Stimulated activated CD8-positive, alpha-beta memory T cell treated with anti-CD3 and anti-CD28 coated beads, Interleukin-15, amount 100 ng/mL, for 24 hours (primary cell): ENCODE measurements around the gene LDLRAD1.
A peak's percentile ranks its signal among the peaks of the same experiment; 100 is the strongest.
"Not testable (repeated sequence)": the region's sequence is repeated elsewhere in the genome, so short reads cannot be mapped to it uniquely, and the experiment has no call there.

ENCODE experiments used
- DNase-seq: peaks from one replicate; pipeline ENCODE4 v3.0.0-alpha.2; 2020; ENCODE audit warnings: low read depth

Gene LDLRAD1, protein sequence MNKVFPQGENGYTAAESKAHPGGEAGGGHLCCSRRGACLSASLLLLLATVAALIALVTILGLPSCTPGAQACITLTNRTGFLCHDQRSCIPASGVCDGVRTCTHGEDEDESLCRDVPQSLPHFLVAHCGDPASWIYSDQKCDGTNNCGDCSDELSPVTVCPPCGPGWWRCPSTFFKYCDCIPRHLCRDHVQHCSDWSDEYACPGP

DNA sequence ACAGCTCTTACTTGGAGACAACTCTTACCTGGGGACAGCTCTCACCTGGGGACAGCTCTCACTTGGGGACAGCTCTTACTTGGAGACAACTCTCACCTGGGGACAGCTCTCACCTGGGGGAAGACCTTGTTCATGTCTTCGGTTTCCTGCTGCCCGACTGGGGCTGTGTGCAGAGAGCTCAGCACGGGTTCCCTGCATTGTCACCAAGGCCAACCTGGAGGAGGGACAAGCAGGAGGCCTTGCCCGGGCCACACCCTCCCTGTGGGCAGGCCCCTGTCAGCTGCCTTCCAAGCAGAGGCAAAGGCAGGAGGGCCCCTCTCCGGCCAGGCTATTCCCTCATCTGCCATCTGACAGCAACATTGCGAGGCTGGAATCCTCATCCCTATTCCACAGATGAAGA, at the start of gene LDLRAD1:
TSS of gene LDLRAD1 (minus strand) at position 208 of the 400 bp plus-strand sequence. CDS start at position 134, 74 bp downstream.
- DNase-seq, result no peak

DNA sequence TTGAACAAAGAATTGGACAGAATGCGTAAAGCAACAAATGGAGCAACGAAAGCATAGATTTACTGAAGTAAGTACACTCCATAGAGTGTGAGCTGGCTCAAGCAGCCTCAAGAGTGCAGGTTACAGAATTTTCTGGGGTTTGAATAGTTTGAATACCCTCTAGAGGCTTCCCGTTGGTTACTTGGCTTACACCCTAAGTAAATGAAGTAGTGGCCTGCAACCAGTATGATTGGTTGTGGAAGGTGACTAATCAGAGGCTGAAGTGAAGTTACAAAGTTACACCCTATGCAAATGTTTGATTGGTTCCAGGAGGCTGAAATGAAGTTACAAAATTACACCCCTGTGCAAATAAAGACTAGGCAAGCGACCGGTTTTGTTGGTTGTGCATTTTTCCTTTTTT, 46.3 kb upstream of the LDLRAD1 start:
- DNase-seq, result no peak

DNA sequence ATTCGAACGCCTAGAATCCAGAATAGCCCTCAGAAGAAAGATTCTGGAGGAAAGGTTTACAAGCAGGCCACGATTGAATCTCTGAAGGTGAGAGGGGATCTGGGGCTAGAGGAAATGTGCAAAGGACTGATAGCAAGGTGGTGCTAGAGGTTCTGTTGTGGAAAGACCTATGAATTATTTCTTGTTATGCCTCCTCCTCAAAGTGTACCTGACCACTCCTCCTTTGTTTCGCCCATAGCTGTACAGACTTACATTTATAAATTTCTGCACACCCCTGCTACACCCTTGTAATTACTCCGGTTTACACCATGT, 36.4 kb upstream of the LDLRAD1 start:
- no peak for DNase-seq

DNA sequence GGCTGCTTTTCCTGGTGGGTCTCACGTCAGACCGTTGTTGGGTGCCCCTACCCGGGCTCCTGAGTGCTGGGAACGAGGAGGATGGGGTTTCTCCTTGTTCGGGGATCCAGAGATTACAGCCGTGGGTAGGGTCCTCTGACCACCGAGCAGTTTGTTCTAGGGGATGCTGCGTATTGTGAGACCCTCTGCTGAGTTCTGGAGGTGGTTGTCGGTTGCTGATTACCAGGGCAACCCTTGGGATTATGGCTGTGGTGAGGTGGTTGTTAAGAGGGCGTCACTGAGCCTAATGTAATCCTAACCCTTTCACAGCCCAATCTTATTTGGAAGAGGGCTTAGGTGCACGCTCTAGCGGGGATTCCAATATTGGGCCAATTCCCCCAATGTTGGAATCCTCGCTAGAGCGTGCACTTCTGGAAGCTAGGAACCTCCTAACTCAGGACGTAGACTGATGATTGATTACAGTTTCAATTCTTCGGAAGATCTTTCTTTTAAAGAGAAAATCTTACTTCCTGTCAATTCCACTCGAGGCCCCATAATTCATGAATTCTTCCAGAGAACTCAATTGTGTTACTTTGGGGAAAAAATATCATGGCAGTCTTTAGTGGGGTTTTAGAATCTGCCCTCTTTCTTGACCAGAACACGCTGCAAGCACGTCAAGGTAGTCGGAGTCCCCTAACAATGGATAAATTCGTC, 35.9 kb upstream of the LDLRAD1 start:
- no peak for DNase-seq

DNA sequence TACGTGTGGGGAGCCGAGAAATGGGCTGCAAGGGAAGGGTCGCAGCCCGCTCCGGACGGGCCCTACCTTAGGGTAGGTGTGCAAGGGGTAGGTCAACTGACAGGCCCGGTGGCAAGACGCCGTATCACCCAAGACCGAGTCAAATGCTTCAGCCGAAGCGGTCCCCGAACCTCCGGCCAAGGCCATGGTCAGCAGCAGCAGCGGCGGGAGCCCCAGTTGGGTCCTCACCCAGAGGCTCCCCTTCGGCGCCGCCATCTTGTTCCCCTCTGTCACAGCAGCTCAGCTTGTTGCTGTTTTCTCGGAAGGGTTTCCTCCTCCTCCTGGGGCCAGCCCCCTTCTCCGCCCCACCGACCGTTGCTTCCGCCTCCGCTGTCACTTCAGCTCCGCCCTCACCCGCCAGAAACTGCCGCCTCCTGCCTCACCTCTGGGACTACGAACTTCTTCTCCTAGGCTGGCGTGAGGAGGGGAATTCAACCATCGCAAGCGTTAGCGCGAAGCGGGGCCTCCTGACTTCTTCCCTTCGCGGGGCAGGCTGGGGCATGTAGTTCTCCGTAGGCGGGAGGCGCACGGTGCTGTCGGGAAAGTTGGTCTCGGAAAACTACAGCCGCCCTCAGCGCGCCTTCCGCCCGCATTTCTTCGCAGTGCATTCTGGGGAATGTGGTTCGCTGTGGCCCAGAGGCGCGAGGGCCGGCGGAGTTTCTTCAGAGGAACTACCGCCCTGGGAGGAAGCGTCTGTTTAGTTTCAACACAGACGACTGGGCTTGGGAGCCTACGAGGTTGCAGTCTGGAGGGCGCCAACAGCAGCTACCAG, 35.2 kb upstream of the LDLRAD1 start, which contains the start of the genes TCEANC2 and TMEM59:
TSS of gene TCEANC2 (plus strand) at position 675 of the 811 bp plus-strand sequence. CDS start 815 bp downstream, outside the sequence.
TSS of gene TMEM59 (minus strand) at position 271 of the 811 bp plus-strand sequence. CDS start at position 255, 16 bp downstream.
- DNase-seq, result peak; percentile 85

DNA sequence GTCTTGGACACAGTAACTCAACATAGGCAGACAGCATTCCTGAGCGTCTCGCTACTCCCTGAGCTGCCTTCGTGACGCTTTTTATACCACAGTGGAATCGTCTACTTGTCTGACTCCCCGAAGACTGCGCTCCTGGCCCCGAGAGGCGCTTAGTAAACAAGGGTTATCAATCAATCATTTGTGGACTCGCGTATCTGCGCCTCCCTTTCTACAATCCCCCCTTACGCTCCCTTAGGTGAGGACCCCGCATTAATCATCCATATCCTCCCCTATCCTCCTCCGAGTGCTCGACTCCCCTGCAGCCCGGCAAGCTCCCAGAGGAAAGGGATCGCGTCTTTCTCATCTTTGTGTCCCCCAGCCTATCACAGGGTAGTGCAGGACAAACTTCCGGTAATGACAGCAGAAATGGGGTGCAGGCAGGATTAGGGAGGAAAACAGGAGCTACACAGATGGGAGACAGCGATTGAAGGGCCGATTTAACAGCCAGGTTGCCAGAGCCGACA, 34.5 kb upstream of the LDLRAD1 start:
- DNase-seq, result no peak

DNA sequence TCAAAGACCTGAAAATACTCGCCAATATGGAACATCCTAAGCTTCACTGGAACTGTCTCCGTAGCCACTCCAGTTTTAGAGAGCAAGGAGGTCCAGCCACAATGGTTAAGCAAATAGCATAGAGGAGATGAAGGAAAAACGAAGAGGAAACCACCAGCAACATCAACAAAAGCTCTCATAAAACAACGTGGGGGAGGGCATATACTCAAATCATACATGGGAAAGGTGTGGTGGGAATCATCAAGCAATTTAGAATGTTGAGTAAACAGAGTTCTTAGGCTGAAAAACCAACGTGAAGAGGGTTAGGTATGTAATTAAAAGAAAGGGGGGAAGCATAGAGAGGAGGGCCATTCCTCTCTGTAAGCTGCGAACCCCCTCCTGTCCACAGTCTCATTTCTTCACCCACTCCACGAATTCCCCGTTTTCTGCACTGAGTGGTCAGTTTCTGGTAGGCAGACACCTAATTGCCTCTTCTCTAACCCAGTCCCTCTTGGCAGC, 34.0 kb upstream of the LDLRAD1 start:
- DNase-seq, result no peak

DNA sequence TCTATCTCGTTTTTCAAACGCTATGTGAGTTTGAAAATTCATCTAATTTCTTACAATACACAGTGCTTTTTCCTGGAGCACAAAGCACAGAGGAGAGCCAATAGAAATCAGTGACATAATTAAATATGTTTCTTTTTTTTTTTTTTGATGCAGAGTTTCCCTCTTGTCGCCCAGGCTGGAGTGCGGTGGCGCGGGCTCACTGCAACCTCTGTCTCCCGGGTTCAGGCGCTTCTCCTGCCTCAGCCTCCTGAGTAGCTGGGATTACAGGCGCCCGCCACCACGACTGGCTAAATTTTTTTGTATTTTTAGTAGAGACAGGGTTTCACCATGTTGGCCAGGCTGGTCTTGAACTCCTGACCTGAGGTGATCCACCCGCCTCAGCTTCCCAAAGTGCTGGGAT, 32.4 kb upstream of the LDLRAD1 start:
- not testable (repeated sequence) for DNase-seq

DNA sequence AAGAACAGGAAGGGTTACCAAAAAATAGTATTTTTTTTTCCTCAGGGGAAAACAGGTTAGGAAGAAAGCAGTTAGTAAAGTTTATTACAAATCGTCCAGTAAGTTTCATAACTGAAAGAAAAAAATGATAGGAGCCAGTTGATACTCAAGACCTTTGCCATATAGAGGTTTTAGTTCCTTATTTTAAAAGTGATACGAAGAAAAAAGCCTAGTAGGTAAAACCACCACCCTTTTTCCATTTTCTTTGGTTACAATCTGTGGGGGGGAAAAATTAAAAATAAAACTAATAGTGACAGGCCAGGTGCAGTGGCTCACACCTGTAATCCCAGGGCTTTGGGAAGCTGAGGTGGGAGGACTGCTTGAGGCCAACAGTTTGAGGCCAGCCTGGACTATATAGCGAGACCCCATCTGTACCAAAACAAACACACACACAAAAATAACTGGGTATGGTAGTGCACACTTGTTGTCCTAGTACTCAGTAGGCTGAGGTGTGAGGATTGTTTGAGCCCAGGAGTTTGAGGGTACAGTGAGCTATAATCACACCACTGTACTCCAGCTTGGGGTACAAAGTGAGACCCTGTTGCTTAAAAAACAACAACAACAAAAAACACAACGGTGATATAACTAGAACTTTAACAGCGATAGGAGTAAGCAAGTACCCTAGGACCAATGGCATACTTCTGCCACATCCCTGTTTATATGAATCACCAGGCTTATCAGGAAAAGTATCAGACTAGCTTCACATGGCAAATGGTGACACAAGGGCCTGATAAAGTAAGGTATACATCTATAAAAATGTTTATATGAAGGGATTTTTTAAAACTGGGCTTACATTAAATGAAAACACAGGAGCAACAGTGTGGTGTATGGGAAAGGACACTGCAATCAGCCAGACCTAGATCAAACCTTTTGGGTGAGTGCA, 29.7 kb upstream of the LDLRAD1 start:
- DNase-seq, result no peak

DNA sequence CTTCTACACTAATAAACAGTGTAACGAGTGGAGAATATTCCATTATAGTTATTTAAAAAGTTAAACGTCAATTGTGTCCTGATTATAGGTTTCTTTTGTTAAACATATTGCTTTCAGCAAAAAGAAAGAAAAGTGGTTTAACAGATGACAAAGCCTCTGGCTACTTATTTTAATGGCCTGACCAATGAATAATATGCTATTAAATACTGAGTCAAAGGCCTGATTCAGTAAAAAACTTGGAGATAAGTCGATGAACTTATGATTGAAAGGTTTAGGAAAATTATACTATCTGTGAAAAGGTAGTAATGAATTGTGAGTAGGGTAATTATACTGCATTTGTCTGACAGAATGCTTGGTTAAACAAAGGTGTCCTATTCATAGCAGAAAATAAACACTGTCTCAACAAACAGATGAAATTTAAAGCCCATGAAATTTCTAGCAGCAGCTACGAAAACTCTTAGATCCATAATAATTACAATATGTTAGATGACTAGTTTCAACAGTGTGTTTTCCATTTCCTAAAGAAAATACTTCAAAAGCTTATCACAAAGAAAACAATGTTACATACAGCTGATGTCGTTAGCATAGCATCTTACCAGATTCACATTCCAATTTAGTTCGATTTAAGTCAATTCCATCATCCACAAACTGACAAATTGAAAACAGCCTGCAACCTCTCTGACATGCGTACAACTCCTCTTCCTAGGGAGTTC, 28.8 kb upstream of the LDLRAD1 start:
- no peak for DNase-seq

DNA sequence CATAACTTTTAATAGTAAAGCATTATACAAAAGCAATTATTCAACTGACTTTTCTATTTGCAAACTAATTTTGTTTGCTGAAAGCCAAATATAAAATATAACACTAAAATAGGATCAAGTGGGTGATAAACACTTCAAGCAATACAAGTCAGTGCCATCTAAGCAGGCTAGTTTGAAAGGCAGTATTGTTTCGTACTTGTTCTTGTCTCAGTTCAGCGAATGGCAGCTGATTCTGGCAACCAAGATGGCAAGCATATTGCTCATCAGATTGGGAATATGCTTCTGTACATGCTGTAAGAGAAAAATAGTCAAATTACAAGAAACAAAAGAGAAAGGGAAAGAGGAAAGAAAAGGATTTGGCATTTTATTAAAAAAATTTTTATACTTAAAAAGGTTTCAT, 27.5 kb upstream of the LDLRAD1 start:
- no peak for DNase-seq

DNA sequence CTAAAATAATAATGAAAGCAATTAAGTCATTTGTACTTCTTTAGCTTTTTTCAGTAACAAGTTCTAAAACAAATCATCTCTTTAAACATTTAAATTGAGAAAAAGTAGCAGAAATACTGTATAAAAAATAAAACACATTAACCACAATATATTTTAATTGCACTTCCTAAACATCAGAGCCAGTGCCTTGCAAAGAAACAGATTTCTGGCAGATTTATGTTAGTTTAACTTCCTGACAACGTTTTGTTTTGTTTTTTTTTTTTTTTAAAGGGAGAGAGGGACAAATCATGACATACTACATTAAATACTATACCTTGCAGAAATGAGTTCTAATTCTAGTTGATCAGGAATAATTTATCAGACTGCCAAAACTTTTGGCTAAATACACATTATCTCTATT, 23.8 kb upstream of the LDLRAD1 start:
- DNase-seq, result no peak

DNA sequence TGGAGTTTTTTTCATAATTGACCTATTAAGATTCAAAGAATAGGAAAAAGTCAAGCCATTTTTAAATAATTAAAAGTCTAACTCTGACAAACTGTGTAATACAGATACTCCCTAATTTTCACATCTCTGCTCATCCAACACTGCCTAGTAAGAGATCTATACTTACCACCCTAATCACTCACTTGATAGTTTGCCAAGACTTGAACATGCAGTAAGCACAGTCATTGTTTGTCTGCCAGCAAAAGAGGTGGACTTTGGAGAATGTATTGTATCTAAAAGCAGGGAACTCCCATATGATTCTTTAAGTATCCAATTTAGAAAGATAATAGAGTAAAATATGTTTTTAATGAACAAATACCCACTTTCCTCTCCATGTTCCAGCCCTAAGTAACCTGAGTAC, 19.5 kb upstream of the LDLRAD1 start:
- no peak for DNase-seq

DNA sequence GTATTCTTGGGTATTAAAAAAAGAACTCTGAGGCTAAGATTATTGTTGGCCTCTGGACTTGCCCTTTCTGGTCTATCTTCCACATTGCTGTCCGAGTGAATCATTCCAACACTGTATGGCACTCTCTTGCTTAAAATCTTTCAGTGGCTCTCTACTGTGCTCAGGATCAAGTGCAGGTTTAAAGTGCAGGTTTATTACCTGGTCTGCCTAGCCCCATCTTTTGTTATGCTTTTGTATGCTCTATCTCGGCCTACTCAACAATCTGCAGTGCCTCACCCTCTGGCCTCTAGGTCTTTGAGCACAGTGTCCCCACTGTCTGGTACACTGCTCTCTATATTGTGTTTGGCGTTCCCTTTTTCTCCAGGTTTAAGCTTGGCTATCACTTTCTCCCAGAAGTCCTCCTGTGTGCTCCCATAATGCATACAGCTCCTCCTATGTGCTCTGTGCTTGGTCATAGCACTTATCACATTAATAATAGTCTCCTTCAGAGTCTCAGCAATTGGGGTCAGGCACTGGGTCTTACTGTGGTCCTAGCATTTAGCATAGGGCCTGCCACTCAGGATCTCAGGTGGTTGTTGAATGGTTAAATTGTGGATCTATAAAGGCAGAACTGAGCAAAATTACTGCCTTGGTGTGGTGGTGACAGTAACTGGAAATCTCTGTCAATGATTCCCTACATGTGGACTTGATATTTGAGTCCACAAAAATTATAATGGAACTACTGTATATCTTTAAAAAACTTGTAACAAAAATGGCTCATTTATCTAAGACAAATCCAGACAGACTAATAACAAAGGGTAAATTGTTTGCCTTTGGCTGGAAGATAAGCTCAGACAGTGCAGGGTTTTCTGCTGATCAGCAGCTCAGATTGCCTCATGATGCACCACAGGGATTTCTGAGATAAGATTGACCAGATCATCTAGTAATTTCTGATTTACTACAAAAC, 10.6 kb upstream of the LDLRAD1 start:
- no peak for DNase-seq

DNA sequence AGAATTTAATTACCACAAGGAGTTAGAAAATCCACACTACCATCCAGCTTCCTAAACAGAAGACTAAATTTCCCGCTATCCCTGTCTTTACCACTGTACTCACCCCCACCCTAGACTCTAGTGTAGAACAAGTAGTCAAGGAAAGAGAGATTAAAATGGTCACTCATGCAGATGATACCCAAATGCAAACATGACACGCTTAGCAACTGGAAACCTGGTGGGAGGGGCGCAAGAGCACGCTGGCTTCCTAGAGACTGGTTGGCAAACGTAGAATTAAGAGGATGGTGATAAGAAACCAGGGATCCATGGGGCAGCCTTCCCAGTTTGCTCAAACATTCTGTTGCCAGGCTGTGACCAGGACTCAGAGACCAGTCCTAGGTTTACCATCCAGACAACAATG, 9.9 kb upstream of the LDLRAD1 start:
- DNase-seq, result no peak

DNA sequence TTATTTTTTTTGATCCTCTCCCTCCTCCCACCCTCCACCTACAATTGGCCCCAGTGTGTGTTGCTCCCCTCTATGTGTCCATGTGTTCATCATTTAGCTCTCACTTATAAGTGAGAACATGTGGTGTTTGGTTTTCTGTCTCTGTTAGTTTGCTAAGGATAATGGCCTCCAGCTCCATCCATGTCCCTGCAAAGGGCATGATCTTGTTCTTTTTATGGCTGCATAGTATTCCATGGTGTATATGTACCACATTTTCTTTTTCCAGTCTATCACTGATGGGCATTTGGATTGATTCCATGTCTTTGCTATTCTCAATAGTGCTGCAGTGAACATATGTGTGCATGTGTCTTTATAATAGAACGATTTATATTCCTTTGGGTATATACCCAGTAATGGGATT, 6.8 kb upstream of the LDLRAD1 start:
- not testable (repeated sequence) for DNase-seq

DNA sequence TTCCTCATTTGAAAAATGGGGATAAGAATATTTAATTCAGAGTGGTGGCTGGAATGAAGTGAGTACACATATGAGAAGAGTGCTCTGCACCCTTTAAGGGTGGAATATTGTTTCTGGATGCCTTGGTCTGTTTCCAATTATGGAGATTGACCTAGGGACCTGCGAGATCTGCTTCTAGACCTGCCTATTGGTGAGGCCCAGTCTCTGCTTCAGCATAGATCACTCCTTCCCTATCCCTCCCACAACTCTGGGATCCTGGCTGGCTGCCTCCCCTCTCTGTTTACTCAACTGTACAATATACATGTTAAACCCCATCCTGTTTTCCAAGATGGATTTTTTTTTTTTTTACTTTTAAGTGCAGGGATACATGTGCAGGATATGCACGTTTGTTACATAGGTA, 6.4 kb upstream of the LDLRAD1 start:
- no peak for DNase-seq

DNA sequence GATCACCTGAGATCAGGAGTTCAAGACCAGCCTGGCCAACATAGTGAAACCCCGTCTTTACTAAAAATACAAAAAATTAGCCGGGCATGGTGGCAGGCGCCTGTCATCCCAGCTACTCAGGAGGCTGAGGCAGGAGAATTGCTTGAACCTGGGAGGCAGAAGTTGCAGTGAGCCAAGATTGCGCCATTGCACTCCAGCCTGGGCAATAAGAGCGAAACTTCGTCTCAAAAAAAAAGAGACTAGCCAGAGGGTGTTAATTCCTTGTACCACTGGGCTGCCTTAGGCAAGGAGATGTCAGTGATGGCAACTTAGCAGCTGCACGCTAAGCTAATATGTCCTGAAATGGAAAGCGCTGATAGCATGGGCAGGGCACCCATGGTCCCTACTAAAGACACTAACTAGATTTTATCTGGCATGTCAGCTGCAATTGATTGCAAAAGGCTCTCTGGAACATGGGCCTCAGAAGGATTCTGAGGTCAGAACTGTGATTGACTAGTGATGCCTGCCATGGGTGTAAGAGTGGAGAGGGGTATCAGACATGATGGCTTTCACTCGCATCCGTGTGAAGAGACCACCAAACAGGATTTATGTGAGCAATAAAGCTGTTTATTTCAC, 1.7 kb upstream of the LDLRAD1 start:
- not testable (repeated sequence) for DNase-seq

DNA sequence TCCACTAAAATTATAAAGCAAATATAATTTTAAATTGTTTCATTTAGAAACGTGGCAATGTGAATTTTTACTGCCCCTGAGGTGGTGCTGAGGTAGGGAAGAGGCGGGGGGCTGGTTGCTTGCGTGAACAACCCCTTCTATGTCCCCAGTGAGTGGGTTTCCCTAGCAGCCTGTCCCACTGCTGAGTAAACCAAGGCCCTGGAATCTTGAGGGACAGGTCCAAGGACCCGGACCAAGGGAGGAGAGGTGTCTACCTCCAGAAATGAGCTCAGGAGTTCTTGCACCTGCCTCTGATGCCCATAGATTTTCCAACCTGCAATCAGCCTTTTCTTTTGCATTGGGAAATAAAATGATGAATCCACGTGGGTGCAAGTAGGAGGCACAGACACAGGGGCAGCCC, 649 bp upstream of the LDLRAD1 start:
- DNase-seq, result no peak
